B cell (primary cell): Measurements from ENCODE around the gene ZNF580. TPM values are rescaled to one million over a fixed set of nuclear protein-coding genes. Genes with fewer than 3 reads are reported as not detected.
A peak's percentile ranks its signal among the peaks of the same experiment; 100 is the strongest.

Source experiments
- ATAC-seq: fragments of 200-7000 bp; cut with Tn5 transposase; one replicate; pipeline ENCODE4 v1.10.0; 2021; ENCODE audit warnings: low read depth, mild to moderate bottlenecking, moderate number of reproducible peaks, moderate library complexity
- CTCF ChIA-PET: fragments of 350-600 bp; sonication (Branson Sonifier 250); formaldehyde crosslinking; loops from one replicate; lab custom pipeline; 2021; ENCODE audit warnings: antibody characterized with exemption, inconsistent platforms; lab: Charles Lee
- POLR2A ChIA-PET: fragments of 350-600 bp; sonication (Branson Sonifier 250); formaldehyde crosslinking; loops from one replicate; lab custom pipeline; 2021; ENCODE audit warnings: antibody characterized with exemption; lab: Charles Lee
- DNase-seq: peaks from one replicate; pipeline ENCODE4 v3.0.0; 2013
- H2AFZ ChIP-seq: 2 replicates; pipeline ENCODE4 v1.6.1; 2012; ENCODE audit warnings: mild to moderate bottlenecking, low read depth, low read length; ENCODE audit not compliant: insufficient read depth, poor library complexity, severe bottlenecking
- H3K27ac ChIP-seq, 2 donors: 1 replicate in 1 of 2; 2 replicates in 1 of 2; pipeline ENCODE4 v1.5.1; 2012 to 2013; ENCODE audit warnings: low read length in 2 of 2, mild to moderate bottlenecking in 2 of 2, moderate library complexity in 1 of 2
- H3K27me3 ChIP-seq, 4 experiments: fragments of 200-600 bp in 1 of 4; sonication (generic) in 1 of 4; replicated peaks in 1 of 4; 1 replicate in 2 of 4; 2 replicates in 2 of 4; pipeline versions ENCODE4 v1.6.1 to v1.7.0; 2013 to 2016; ENCODE audit warnings: low read length in 3 of 4, mild to moderate bottlenecking in 2 of 4, mixed read lengths in 1 of 4, moderate library complexity in 1 of 4; ENCODE audit not compliant: insufficient read depth in 4 of 4, control insufficient read depth in 3 of 4; ENCODE audit errors: control extremely low read depth in 1 of 4
- H3K36me3 ChIP-seq, 2 experiments: replicated peaks in 1 of 2; 1 replicate in 1 of 2; 2 replicates in 1 of 2; pipeline versions ENCODE4 v1.6.1 to v1.7.1; 2013; ENCODE audit warnings: low read length in 1 of 2; ENCODE audit not compliant: insufficient read depth in 2 of 2, control insufficient read depth in 1 of 2; ENCODE audit errors: control extremely low read depth in 1 of 2, extremely low read depth in 1 of 2
- H3K4me1 ChIP-seq, 2 donors: fragments of 200-600 bp in 1 of 2; sonication (generic) in 1 of 2; 1 replicate in 1 of 2; 2 replicates in 1 of 2; pipeline versions ENCODE4 v1.5.1 to v1.6.1; 2013 to 2017; ENCODE audit warnings: low read length in 2 of 2; ENCODE audit not compliant: control insufficient read depth in 2 of 2, insufficient read depth in 2 of 2
- H3K4me2 ChIP-seq: replicated peaks from 2 replicates; pipeline ENCODE3; 2012; ENCODE audit warnings: mild to moderate bottlenecking, low read depth, low read length; ENCODE audit not compliant: poor library complexity, severe bottlenecking
- H3K4me3 ChIP-seq, 5 experiments: fragments of 200-600 bp in 1 of 5; sonication (generic) in 1 of 5; 1 replicate in 3 of 5; 2 replicates in 2 of 5; pipeline versions ENCODE4 v1.5.1 to v1.7.0; 2011 to 2016; ENCODE audit warnings: low read length in 4 of 5, mild to moderate bottlenecking in 4 of 5, low read depth in 2 of 5, control low read depth in 1 of 5, moderate library complexity in 1 of 5; ENCODE audit not compliant: insufficient read depth in 1 of 5; ENCODE audit errors: control extremely low read depth in 1 of 5, extremely low read depth in 1 of 5
- H3K79me2 ChIP-seq: fragments of 200-600 bp; sonication (generic); one replicate; pipeline ENCODE4 v1.6.0; 2016; ENCODE audit warnings: low read length; ENCODE audit not compliant: control insufficient read depth, insufficient read depth
- H3K9ac ChIP-seq: fragments of 200-600 bp; sonication (generic); 2 replicates; pipeline ENCODE4 v1.6.1; 2017; ENCODE audit warnings: mild to moderate bottlenecking, low read length, moderate library complexity
- H3K9me3 ChIP-seq, 3 donors: one replicate each; pipeline versions ENCODE4 v1.6.1 to v1.7.1; 2013; ENCODE audit warnings: low read length in 2 of 3; ENCODE audit not compliant: control insufficient read depth in 2 of 3, insufficient read depth in 1 of 3; ENCODE audit errors: control extremely low read depth in 1 of 3
- H4K20me1 ChIP-seq: 2 replicates; pipeline ENCODE4 v1.6.0; 2012; ENCODE audit warnings: mild to moderate bottlenecking, low read length; ENCODE audit not compliant: insufficient read depth, control insufficient read depth, poor library complexity, severe bottlenecking
- H3K27ac Mint-ChIP-seq: one replicate; pipeline ENCODE4 v1.8.0; 2021; ENCODE audit warnings: mixed read lengths
- H3K27me3 Mint-ChIP-seq: one replicate; pipeline ENCODE4 v1.8.0; 2021; ENCODE audit warnings: mixed read lengths
- H3K4me1 Mint-ChIP-seq: one replicate; pipeline ENCODE4 v1.8.0; 2021; ENCODE audit warnings: mixed read lengths
- H3K4me3 Mint-ChIP-seq: one replicate; pipeline ENCODE4 v1.8.0; 2021; ENCODE audit warnings: mixed read lengths
- H3K9me3 Mint-ChIP-seq: one replicate; pipeline ENCODE4 v1.8.0; 2022; ENCODE audit warnings: mixed read lengths; ENCODE audit not compliant: insufficient read depth
- EZH2 ChIP-seq: IDR thresholded peaks from 2 replicates; pipeline ENCODE4 v1.6.1; 2012; ENCODE audit warnings: borderline replicate concordance, low read depth, mild to moderate bottlenecking, moderate library complexity, low read length; ENCODE audit not compliant: insufficient read depth, poor library complexity, severe bottlenecking
- WGBS: methylation state at CpG from one replicate; pipeline ENCODE4 v1.1.5; 2013; ENCODE audit warnings: missing lambda C conversion rate; ENCODE audit not compliant: insufficient coverage; 5-methylcytosine and 5-hydroxymethylcytosine counted together
- intact Hi-C: fragments of 100-400 bp; cut with micrococcal nuclease; formaldehyde crosslinking; loops from one replicate; pipeline ENCODE4 v1.10.0; 2022
- polyA plus RNA-seq: library from polyadenylated mRNA; depleted of rRNA; stranded (reverse); fragments of >200 nt; gene quantifications from 2 replicates; pipeline ENCODE4 v1.2.3, GENCODE V29; 2012
- total RNA-seq, 2 donors: library from RNA; stranded (reverse); fragments of 120-200 nt in 1 of 2; gene quantifications; 1 replicate in 1 of 2; 2 replicates in 1 of 2; pipeline versions ENCODE4 v1.2.3 to v1.2.4, GENCODE V29; 2013 to 2022
- TF ChIP-seq, protein P1 (sequence below): fragments of 200-600 bp; IDR thresholded peaks from one replicate; pipeline ENCODE4 v1.8.0; 2022; ENCODE audit warnings: antibody characterized with exemption, mild to moderate bottlenecking

The ZNF580 gene
- total and polyA plus RNA-seq, 2 donors (not counting 1 experiment from before 2014, with no cell fraction given): 69.8 to 101 TPM

DNA sequence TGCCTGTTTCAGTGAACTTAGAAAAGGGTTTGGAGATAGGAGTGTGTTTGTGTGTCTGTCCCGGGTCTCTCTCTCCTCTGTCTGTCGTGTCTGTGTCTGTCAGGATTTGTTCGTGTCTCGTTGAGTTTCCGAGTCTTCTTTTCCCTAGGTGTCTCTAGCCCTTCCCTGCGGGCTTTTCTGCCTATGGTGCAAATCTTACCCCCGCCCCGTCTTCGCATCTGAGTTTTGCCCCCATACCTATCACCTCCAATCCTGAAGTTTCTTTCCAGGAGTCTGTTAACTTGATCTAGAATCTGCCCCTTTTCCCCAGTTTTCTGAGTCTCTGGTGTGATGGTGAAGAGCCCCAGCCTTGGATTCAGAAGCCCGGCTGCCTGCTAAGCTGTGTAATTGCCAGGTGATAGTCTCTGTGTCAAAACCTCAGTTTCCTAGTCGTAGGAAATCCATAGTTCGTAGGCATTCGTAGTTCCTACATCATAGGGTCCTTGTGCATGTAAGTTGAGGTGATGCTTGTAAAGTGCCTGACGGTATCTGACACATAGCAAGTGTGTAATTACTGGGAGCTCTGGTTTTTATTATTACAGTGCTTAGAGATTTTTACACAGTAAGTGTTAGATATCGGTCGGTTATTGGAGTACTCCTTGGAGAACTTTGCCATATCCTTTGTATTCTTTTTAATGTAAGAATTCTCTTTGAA is 35.0 kb downstream of the ZNF580 start:
- TF ChIP-seq, protein P1, sequence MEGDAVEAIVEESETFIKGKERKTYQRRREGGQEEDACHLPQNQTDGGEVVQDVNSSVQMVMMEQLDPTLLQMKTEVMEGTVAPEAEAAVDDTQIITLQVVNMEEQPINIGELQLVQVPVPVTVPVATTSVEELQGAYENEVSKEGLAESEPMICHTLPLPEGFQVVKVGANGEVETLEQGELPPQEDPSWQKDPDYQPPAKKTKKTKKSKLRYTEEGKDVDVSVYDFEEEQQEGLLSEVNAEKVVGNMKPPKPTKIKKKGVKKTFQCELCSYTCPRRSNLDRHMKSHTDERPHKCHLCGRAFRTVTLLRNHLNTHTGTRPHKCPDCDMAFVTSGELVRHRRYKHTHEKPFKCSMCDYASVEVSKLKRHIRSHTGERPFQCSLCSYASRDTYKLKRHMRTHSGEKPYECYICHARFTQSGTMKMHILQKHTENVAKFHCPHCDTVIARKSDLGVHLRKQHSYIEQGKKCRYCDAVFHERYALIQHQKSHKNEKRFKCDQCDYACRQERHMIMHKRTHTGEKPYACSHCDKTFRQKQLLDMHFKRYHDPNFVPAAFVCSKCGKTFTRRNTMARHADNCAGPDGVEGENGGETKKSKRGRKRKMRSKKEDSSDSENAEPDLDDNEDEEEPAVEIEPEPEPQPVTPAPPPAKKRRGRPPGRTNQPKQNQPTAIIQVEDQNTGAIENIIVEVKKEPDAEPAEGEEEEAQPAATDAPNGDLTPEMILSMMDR: no peak
- no peak for TF ChIP-seq EZH2
- H3K4me2 ChIP-seq: peak overlapping the region; percentile 82
- ChIA-PET POLR2A (interaction anchor here (0.8 to 1.4 kb wide), 4 partner anchors 21 to 396 kb away, joined by 3 to 4 read pairs (median 3); partner anchors contain the start of genes HSPBP1, KMT5C and U2AF2), CTCF (interaction anchor here (1.1 to 1.8 kb wide), 4 partner anchors 20 to 133 kb away, joined by 3 to 5 read pairs (median 4); no protein-coding TSS in a partner anchor)
- Mint-ChIP-seq H3K9me3 (no peaks in the 10 kb centered on the region), H3K4me3 (peak overlapping the region; percentile 95), H3K27me3 (no peaks in the 10 kb centered on the region), H3K27ac (peak overlapping the region; percentile 91), H3K4me1 (peaks cover 71% of the 10 kb centered on the region)
- peaks cover 68% of the 10 kb centered on the region for H3K79me2 ChIP-seq
- ATAC-seq: no peak
- WGBS: 6% methylated on average over 11 of the region's 16 CpGs
- H3K27ac ChIP-seq: peak overlapping the region; percentile 87 to 93
- peak overlapping the region; percentile 80 for H3K9ac ChIP-seq
- H3K9me3 ChIP-seq: peaks cover 0 to 2% (median 0%) of the 10 kb centered on the region in 3 donors
- H3K27me3 ChIP-seq: no peaks in the 10 kb centered on the region
- H2AFZ ChIP-seq: peak overlapping the region; percentile 70
- peaks cover 0 to 57% of the 10 kb centered on the region in 2 experiments for H3K36me3 ChIP-seq
- H3K4me3 ChIP-seq: peak overlapping the region; percentile 64 to 93 (median 77)
- H4K20me1 ChIP-seq: peaks cover 73% of the 10 kb centered on the region
- DNase-seq: no peak
- peaks cover 50 to 60% of the 10 kb centered on the region in 2 donors for H3K4me1 ChIP-seq
- intact Hi-C loops: loop anchor here (1.0 to 5.0 kb wide), 4 partner anchors 22 to 1474 kb away; partner anchors contain the start of genes PPP1R12C, RPS9, ZNF580 and ZNF581
